Uterus (tissue), 4 donors: ENCODE results near the gene DMRTC1B. TPM values are rescaled to one million over a fixed set of nuclear protein-coding genes. Genes with fewer than 3 reads are reported as not detected.
"Not testable (repeated sequence)": the region's sequence is repeated elsewhere in the genome, so short reads cannot be mapped to it uniquely, and the experiment has no call there.

ENCODE experiments used
- DNase-seq, 2 donors: peaks; one replicate each; pipeline ENCODE4 v3.0.0-alpha.2; 2019 to 2020
- H3K27ac ChIP-seq, 2 donors: fragments of 200-600 bp; sonication (generic); 1 replicate in 1 of 2; 2 replicates in 1 of 2; pipeline ENCODE4 v1.5.1; 2016 to 2018
- H3K27me3 ChIP-seq, 2 donors: fragments of 200-600 bp; sonication (generic); one replicate each; pipeline ENCODE4 v1.5.1; 2018 to 2019; ENCODE audit warnings: control low read depth in 1 of 2
- H3K36me3 ChIP-seq, 2 donors: fragments of 200-600 bp; sonication (generic); one replicate each; pipeline ENCODE4 v1.5.1; 2019; ENCODE audit warnings: control low read depth in 1 of 2
- H3K4me1 ChIP-seq, 2 donors: fragments of 200-600 bp; sonication (generic); one replicate each; pipeline ENCODE4 v1.5.1; 2018 to 2019; ENCODE audit warnings: control low read depth in 1 of 2
- H3K4me3 ChIP-seq, 2 donors: fragments of 200-600 bp; sonication (generic); 1 replicate in 1 of 2; 2 replicates in 1 of 2; pipeline ENCODE4 v1.5.1; 2018 to 2019; ENCODE audit warnings: mild to moderate bottlenecking in 1 of 2
- H3K9me3 ChIP-seq, 2 donors: fragments of 200-600 bp; sonication (generic); one replicate each; pipeline ENCODE4 v1.5.1; 2019; ENCODE audit warnings: control low read depth in 1 of 2
- intact Hi-C: fragments of 100-400 bp; cut with DNase I; formaldehyde crosslinking; loops from one replicate; pipeline ENCODE4 v1.15.1; 2023; ENCODE audit warnings: low total_unique reads
- small RNA-seq: library from RNA; depleted of rRNA; stranded (forward); fragments of <200 nt; gene quantifications from one replicate; pipeline ENCODE3, GENCODE V24; 2016
- total RNA-seq, 4 donors: library from RNA; depleted of rRNA in 3 of 4; stranded (reverse); fragments of >200 nt in 3 of 4; gene quantifications; one replicate each; pipeline versions ENCODE4 v1.1.0 to v1.2.4, GENCODE V29; 2014 to 2023
- donor health status: DM: yes; HTN: yes; CAD: no.

Gene DMRTC1B
- total RNA-seq, 4 donors from 2014 or later = 0.88 to 2.3 TPM; not detected in 2

GRCh38 chrX:72783964-72784363 is 7.3 kb downstream of the DMRTC1B start:
- H3K27ac ChIP-seq, H3K4me1 ChIP-seq, H3K27me3 ChIP-seq, H3K36me3 ChIP-seq, H3K9me3 ChIP-seq, DNase-seq, H3K4me3 ChIP-seq, intact Hi-C loops: not testable (repeated sequence)

GRCh38 chrX:72788142-72788541 is 11.5 kb downstream of the DMRTC1B start:
- DNase-seq, H3K36me3 ChIP-seq, H3K9me3 ChIP-seq, H3K4me3 ChIP-seq, H3K27me3 ChIP-seq, intact Hi-C loops, H3K27ac ChIP-seq, H3K4me1 ChIP-seq: not testable (repeated sequence)

GRCh38 chrX:72790390-72790789 is 13.7 kb downstream of the DMRTC1B start:
- H3K27me3 ChIP-seq, H3K27ac ChIP-seq, intact Hi-C loops, DNase-seq, H3K4me3 ChIP-seq, H3K4me1 ChIP-seq, H3K9me3 ChIP-seq, H3K36me3 ChIP-seq: not testable (repeated sequence)

GRCh38 chrX:72808110-72808509 is 31.4 kb downstream of the DMRTC1B start, which contains the start of gene FAM236D:
FAM236D (minus strand) TSS chrX:72808210; CDS start chrX:72808110, 100 bp downstream.
- H3K9me3 ChIP-seq, H3K36me3 ChIP-seq, H3K27me3 ChIP-seq, H3K4me1 ChIP-seq, H3K27ac ChIP-seq, H3K4me3 ChIP-seq, intact Hi-C loops, DNase-seq: not testable (repeated sequence)

- H3K4me3 ChIP-seq, H3K27me3 ChIP-seq, H3K9me3 ChIP-seq, H3K36me3 ChIP-seq, H3K27ac ChIP-seq, DNase-seq, H3K4me1 ChIP-seq, intact Hi-C loops: not testable (repeated sequence)
These were observed 54.0 kb downstream of the DMRTC1B start for GRCh38 chrX:72830701-72831100.

- H3K27me3 ChIP-seq, H3K4me1 ChIP-seq, H3K4me3 ChIP-seq, H3K9me3 ChIP-seq, DNase-seq, H3K27ac ChIP-seq, H3K36me3 ChIP-seq, intact Hi-C loops: not testable (repeated sequence)
These were observed 60.8 kb downstream of the DMRTC1B start for GRCh38 chrX:72837532-72837931.

GRCh38 chrX:72882898-72883297 is 106.2 kb downstream of the DMRTC1B start:
- H3K9me3 ChIP-seq, intact Hi-C loops, H3K4me1 ChIP-seq, H3K27me3 ChIP-seq, H3K36me3 ChIP-seq, DNase-seq, H3K4me3 ChIP-seq, H3K27ac ChIP-seq: not testable (repeated sequence)

- H3K27me3 ChIP-seq, H3K27ac ChIP-seq, H3K4me1 ChIP-seq, DNase-seq, H3K9me3 ChIP-seq, H3K36me3 ChIP-seq, intact Hi-C loops, H3K4me3 ChIP-seq: not testable (repeated sequence)
These were observed 113.0 kb downstream of the DMRTC1B start for GRCh38 chrX:72889740-72890139.

Small RNAs within 50 kb of the gene (small RNA-seq; reads per million reads assigned to genes)
- not detected for gene RNU1-112P

Other genes starting within 250 kb of the DMRTC1B start
- gene HDAC8, start 204.0 kb upstream of the DMRTC1B start, total RNA-seq = 100 to 1,000 TPM in 1 of 4 donors, 10 to 100 TPM in 3; 16.2 to 138 (median 43.1) TPM
- gene PHKA1, start 62.6 kb upstream of the DMRTC1B start, total RNA-seq = 1 to 10 TPM; 2.1 to 9.0 (median 5.6) TPM
- gene FAM236B, start 5.8 kb downstream of the DMRTC1B start, total RNA-seq = not detected
- gene FAM236D, start 31.3 kb downstream of the DMRTC1B start, total RNA-seq = not detected
- not detected for gene FAM236C, start 135.7 kb downstream of the DMRTC1B start, total RNA-seq
- gene FAM236A, start 161.3 kb downstream of the DMRTC1B start, total RNA-seq = not detected
- gene DMRTC1, start 166.9 kb downstream of the DMRTC1B start, total RNA-seq = 1 to 10 TPM in 1 of 4 donors, not detected in 3; 1.4 TPM
- under 1 TPM in 1 of 4 donors, not detected in 3; 0.28 TPM for gene PABPC1L2B, start 226.0 kb downstream of the DMRTC1B start, total RNA-seq